Hepatocyte (in vitro differentiated cells): ENCODE results near the gene FUT6. TPM values are rescaled to one million over a fixed set of nuclear protein-coding genes. Genes with fewer than 3 reads are reported as not detected.

Source experiments
- DNase-seq: peaks from one replicate; pipeline ENCODE4 v3.0.0-alpha.2; 2016; ENCODE audit warnings: low spot score
- H2AFZ ChIP-seq: fragments of 200-600 bp; sonication (generic); 2 replicates; pipeline ENCODE4 v1.6.0; 2016; ENCODE audit warnings: antibody characterized with exemption, mild to moderate bottlenecking
- H3K27ac ChIP-seq: fragments of 200-600 bp; sonication (generic); 2 replicates; pipeline ENCODE4 v1.5.1; 2016; ENCODE audit warnings: mild to moderate bottlenecking
- H3K27me3 ChIP-seq: fragments of 200-600 bp; sonication (generic); 2 replicates; pipeline ENCODE4 v1.6.1; 2016
- H3K36me3 ChIP-seq: fragments of 200-600 bp; sonication (generic); replicated peaks from 2 replicates; pipeline ENCODE4 v1.5.1; 2016; ENCODE audit warnings: low read depth; ENCODE audit not compliant: insufficient read depth
- H3K4me1 ChIP-seq: fragments of 200-600 bp; sonication (generic); 2 replicates; pipeline ENCODE4 v1.5.1; 2016; ENCODE audit warnings: mild to moderate bottlenecking, moderate library complexity; ENCODE audit not compliant: insufficient read depth
- H3K4me2 ChIP-seq: fragments of 200-600 bp; sonication (generic); 2 replicates; pipeline ENCODE4 v1.6.0; 2016
- H3K4me3 ChIP-seq: fragments of 200-600 bp; sonication (generic); 2 replicates; pipeline ENCODE4 v1.5.1; 2016; ENCODE audit warnings: mild to moderate bottlenecking
- H3K79me2 ChIP-seq: fragments of 200-600 bp; sonication (generic); 2 replicates; pipeline ENCODE4 v1.6.0; 2017; ENCODE audit warnings: mild to moderate bottlenecking
- H3K9me2 ChIP-seq: fragments of 200-600 bp; sonication (generic); replicated peaks from 2 replicates; pipeline ENCODE4 v1.6.0; 2017; ENCODE audit warnings: mild to moderate bottlenecking; ENCODE audit not compliant: insufficient read depth
- H3K9me3 ChIP-seq: fragments of 200-600 bp; sonication (generic); 2 replicates; pipeline ENCODE4 v1.5.1; 2016; ENCODE audit warnings: low read depth, mild to moderate bottlenecking
- H4K20me1 ChIP-seq: fragments of 200-600 bp; sonication (generic); 2 replicates; pipeline ENCODE4 v1.6.0; 2016; ENCODE audit warnings: mild to moderate bottlenecking; ENCODE audit not compliant: insufficient read depth, poor library complexity, severe bottlenecking
- CTCF ChIP-seq: fragments of 200-600 bp; sonication (generic); IDR thresholded peaks from 2 replicates; pipeline ENCODE4 v1.5.1; 2016; ENCODE audit warnings: antibody characterized with exemption, mild to moderate bottlenecking; ENCODE audit not compliant: poor library complexity
- EZH2 ChIP-seq: fragments of 200-600 bp; sonication (generic); IDR thresholded peaks from 2 replicates; pipeline ENCODE4 v1.6.1; 2016; ENCODE audit warnings: antibody characterized with exemption, mild to moderate bottlenecking, borderline replicate concordance
- EZH2phosphoT487 ChIP-seq: fragments of 200-600 bp; sonication (generic); IDR thresholded peaks from one replicate; pipeline ENCODE4 v1.6.1; 2018; ENCODE audit warnings: antibody characterized with exemption, mild to moderate bottlenecking, low read depth, moderate library complexity; ENCODE audit not compliant: unreplicated experiment, severe bottlenecking
- WGBS: methylation state at CpG from one replicate; pipeline ENCODE4 v1.1.6; 2016; ENCODE audit warnings: low lambda C conversion rate; ENCODE audit errors: missing lambda C conversion rate; 5-methylcytosine and 5-hydroxymethylcytosine counted together
- polyA plus RNA-seq: library from polyadenylated mRNA; unstranded; fragments of >200 nt; fragmentation: Nextera tagmentation; extraction: Ambion mirVana; gene quantifications from 2 replicates; pipeline ENCODE4 v1.2.1, GENCODE V29; 2016
- total RNA-seq: library from RNA; depleted of rRNA; stranded (reverse); fragments of >200 nt; gene quantifications from 2 replicates; pipeline ENCODE4 v1.2.3, GENCODE V29; 2014

Gene FUT6
- total and polyA plus RNA-seq, 2 experiments from 2014 or later, result 0.07 TPM; not detected in 1

- Histone ChIP-seq H3K27ac (no peak overlapping the region), H3K4me2 (peak overlapping the region; percentile 91), H3K9me3 (no peaks in the 10 kb centered on the region), H4K20me1 (no peaks in the 10 kb centered on the region), H2AFZ (no peak overlapping the region), H3K9me2 (no peaks in the 10 kb centered on the region), H3K4me1 (peaks cover 21% of the 10 kb centered on the region), H3K79me2 (no peaks in the 10 kb centered on the region), H3K36me3 (no peaks in the 10 kb centered on the region), H3K4me3 (no peak overlapping the region), H3K27me3 (no peaks in the 10 kb centered on the region)
- WGBS, result 31% methylated on average over 6 of the region's 6 CpGs
- DNase-seq, result no peak
- TF ChIP-seq EZH2 (no peak), CTCF (no peak), EZH2phosphoT487 (no peak)
Observed at GRCh38 chr19:5806133-5806489, 33.4 kb downstream of the FUT6 start.

GRCh38 chr19:5805462-5806132 is 33.9 kb downstream of the FUT6 start:
- H3K4me3 ChIP-seq, result peak overlapping the region; percentile 16
- peaks cover 21% of the 10 kb centered on the region for H3K4me1 ChIP-seq
- TF ChIP-seq CTCF (peak; percentile 90), EZH2 (no peak)
- H3K9me3 ChIP-seq, result no peaks in the 10 kb centered on the region
- peak; percentile 92 for DNase-seq
- no peaks in the 10 kb centered on the region for H4K20me1 ChIP-seq
- H3K27me3 ChIP-seq, result no peaks in the 10 kb centered on the region
- peak overlapping the region; percentile 91 for H3K4me2 ChIP-seq
- no peaks in the 10 kb centered on the region for H3K36me3 ChIP-seq
- H3K27ac ChIP-seq, result no peak overlapping the region
- H3K9me2 ChIP-seq, result no peaks in the 10 kb centered on the region
- WGBS, result 3% methylated on average over 30 of the region's 46 CpGs
- H2AFZ ChIP-seq, result peak overlapping the region; percentile 71
- no peaks in the 10 kb centered on the region for H3K79me2 ChIP-seq

- peak within 1 kb of the TSS; percentile 91 for H3K4me2 ChIP-seq
- no peaks in the 10 kb centered on the region for H3K27me3 ChIP-seq
- H3K27ac ChIP-seq, result no peak within 1 kb of the TSS
- H3K9me3 ChIP-seq, result no peaks in the 10 kb centered on the region
- WGBS, result 4% methylated on average over 36 of the region's 107 CpGs
- no peaks in the 10 kb centered on the region for H3K79me2 ChIP-seq
- H3K36me3 ChIP-seq, result no peaks in the 10 kb centered on the region
- DNase-seq, result peak; percentile 75
- H3K4me1 ChIP-seq, result peaks cover 21% of the 10 kb centered on the region
- H3K9me2 ChIP-seq, result no peaks in the 10 kb centered on the region
- H2AFZ ChIP-seq, result peak within 1 kb of the TSS; percentile 71
- peak within 1 kb of the TSS; percentile 33 for H3K4me3 ChIP-seq
- no peak for TF ChIP-seq EZH2phosphoT487
- H4K20me1 ChIP-seq, result no peaks in the 10 kb centered on the region
Observed at GRCh38 chr19:5804516-5805461, 34.7 kb downstream of the FUT6 start, which contains the start of gene NRTN. TSS of gene NRTN (plus strand) at chr19:5805067. CDS start at chr19:5824166, 19,099 bp downstream.
